ENCODE results near the gene ITSN1. TPM values are rescaled to one million over a fixed set of nuclear protein-coding genes. Genes with fewer than 3 reads are reported as not detected.
"Not testable (repeated sequence)": the region's sequence is repeated elsewhere in the genome, so short reads cannot be mapped to it uniquely, and the experiment has no call there.

ITSN1 gene
- total RNA-seq, 4 donors from 2014 or later: 33.0 to 50.5 (median 45.9) TPM

DNA sequence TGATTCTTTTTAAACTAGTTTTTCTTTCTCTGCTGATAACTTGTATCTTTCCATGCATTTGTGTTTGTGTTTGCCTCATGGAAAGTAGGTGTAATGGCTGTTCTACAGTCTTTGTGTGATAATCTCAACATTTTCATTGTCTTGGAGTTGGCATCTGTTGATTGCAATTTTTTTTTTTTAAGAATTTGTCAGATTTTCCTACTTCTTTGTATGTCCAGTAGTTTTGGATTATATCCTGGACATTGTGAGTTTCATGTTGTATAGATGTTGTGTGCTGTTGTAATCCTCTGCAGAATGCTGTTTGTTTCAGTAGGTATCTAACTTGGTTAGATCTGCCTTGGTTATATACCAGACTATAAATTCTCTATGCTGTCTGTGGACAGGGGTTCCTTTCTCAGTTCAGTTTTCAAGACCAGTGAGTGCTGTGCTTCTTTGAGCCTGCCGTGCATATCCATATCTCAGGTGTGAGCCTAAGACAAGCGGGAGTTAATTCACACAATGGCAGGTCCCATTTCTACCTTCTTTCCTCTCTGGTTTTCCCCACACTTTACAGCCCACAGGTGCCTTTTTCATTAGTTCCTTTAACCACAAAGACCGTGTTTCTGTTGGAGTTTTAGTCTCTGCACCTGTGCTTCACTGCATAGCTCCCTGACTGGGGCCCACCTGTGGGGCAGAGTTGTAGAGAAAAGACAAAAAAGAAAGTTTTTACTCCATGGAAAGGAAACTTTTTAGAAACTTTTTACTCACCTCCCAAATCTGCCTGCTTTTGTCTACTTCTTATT lies 69.9 kb downstream of the ITSN1 start:
- 55 to 93% methylated on average over 2 to 3 of the region's 3 CpGs for WGBS, 2 donors (ENCODE audit: low coverage in 1 of 2)
- no peak for ATAC-seq
- peaks cover 0 to 5% (median 0%) of the 10 kb centered on the region in 3 donors for H3K4me1 ChIP-seq
- no peak overlapping the region for H3K27ac ChIP-seq
- no peak overlapping the region for H3K4me3 ChIP-seq
- H3K9me3 ChIP-seq: peaks cover 0 to 10% (median 0%) of the 10 kb centered on the region in 3 donors
- H3K27me3 ChIP-seq: no peaks in the 10 kb centered on the region
- H3K36me3 ChIP-seq: no peaks in the 10 kb centered on the region
- TF ChIP-seq EP300 (IDR thresholded peaks at IDR 0.05) (no peak), POLR2A (IDR thresholded peaks at IDR 0.05) (no peak), POLR2AphosphoS5 (IDR thresholded peaks at IDR 0.05) (no peak), CTCF (IDR thresholded peaks at IDR 0.05) (no peak)

DNA sequence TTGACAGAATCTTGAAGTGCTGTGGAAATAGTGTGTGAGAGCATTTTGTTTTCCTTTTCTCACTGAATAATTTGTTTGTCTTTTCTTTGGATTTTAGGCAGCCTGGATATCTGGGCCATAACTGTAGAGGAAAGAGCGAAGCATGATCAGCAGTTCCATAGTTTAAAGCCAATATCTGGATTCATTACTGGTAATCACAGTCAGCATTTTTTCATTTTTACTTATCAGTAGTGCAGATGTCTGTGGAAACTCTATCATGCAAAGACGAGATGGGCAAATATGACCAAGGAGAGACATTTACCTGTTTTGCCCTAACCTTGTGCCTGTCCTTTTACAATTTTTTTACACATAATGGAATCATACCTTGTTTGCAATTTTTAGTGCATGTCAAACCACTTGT lies 78.8 kb downstream of the ITSN1 start:
- Histone ChIP-seq H3K36me3 (peaks cover 0 to 40% of the 10 kb centered on the region in 2 donors), H3K4me3 (no peak overlapping the region), H3K9me3 (no peaks in the 10 kb centered on the region), H3K27ac (no peak overlapping the region), H3K27me3 (no peaks in the 10 kb centered on the region), H3K4me1 (no peaks in the 10 kb centered on the region)
- TF ChIP-seq POLR2AphosphoS5 (IDR thresholded peaks at IDR 0.05): no peak
- TF ChIP-seq POLR2A (IDR thresholded peaks at IDR 0.05): no peak
- no peak for TF ChIP-seq EP300 (IDR thresholded peaks at IDR 0.05)
- 92 to 93% methylated on average over 2 of the region's 2 CpGs for WGBS, 2 donors (ENCODE audit: low coverage in 1 of 2)
- ATAC-seq: no peak

DNA sequence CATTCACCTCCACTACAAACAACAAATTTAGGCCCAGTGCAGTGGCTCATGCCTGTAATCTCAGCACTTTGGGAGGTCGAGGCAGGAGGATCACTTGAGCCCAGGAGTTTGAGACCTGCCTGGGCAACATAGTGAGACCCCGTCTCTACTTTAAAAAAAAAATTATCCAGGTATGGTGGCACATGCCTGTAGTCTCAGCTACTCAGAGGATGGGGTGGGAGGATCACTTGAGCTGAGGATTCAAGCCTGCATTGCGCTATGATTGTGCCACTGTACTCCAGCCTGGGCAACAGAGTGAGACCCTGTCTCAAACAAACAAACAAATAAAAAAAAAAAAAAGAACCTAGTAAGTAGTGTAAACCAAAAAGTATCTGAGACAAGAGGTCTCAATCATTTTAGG lies 86.8 kb downstream of the ITSN1 start:
- H3K9me3 ChIP-seq, H3K4me1 ChIP-seq, H3K27me3 ChIP-seq, H3K27ac ChIP-seq, ATAC-seq, H3K4me3 ChIP-seq: not testable (repeated sequence)
- WGBS, 2 donors (ENCODE audit: low coverage in 1 of 2): 90 to 100% methylated on average over 2 of the region's 3 CpGs
- H3K36me3 ChIP-seq: peaks cover 0 to 21% of the 10 kb centered on the region in 2 donors

DNA sequence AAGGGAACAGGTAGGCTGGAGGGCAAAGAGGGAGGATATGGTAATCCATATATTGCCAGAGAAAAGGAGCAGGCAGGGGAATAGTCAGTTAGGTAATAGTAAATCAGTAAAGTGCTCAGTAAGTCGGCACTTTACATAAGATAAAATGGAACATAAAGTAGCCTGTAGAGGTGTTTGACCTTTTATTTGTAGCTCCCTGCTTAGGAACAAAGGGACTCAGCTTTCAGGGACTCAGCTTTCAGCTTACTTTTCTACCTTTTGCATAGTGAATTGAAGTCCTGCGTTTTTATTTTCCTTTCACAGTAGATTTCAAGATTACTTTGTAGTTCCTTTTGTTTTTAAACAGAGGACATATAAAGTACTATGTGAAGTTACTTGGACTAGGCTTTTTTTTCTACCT lies 87.3 kb downstream of the ITSN1 start:
- WGBS, 2 donors (ENCODE audit: low coverage in 1 of 2): 76 to 78% methylated on average over 2 of the region's 2 CpGs
- no peaks in the 10 kb centered on the region for H3K27me3 ChIP-seq

DNA sequence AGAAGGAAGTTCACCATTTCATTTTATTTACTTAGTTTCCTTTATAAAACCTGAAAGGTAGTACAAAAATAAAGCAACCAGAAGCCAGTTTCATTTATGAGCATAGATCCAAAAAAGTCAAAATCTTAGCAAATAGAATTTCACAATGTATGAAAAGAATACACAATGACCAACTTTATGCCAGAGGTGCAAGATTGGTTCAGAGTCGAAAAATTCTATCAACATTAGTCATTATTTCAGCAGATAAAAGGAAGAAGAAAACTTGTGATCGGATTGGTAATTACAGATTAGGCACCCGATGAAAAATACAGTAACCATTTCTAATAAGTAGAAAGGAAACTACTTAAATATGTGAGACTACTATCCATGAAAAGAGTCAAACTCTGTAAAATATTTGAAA lies 89.1 kb downstream of the ITSN1 start:
- TF ChIP-seq POLR2A (IDR thresholded peaks at IDR 0.05): no peak
- TF ChIP-seq POLR2AphosphoS5 (IDR thresholded peaks at IDR 0.05): no peak
- no peak for TF ChIP-seq EP300 (IDR thresholded peaks at IDR 0.05)
- TF ChIP-seq CTCF (IDR thresholded peaks at IDR 0.05): no peak
- Histone ChIP-seq H3K4me1 (no peaks in the 10 kb centered on the region), H3K4me3 (no peak overlapping the region), H3K27ac (no peak overlapping the region), H3K27me3 (no peaks in the 10 kb centered on the region), H3K36me3 (peaks cover 0 to 22% of the 10 kb centered on the region in 2 donors), H3K9me3 (no peaks in the 10 kb centered on the region)
- no peak for ATAC-seq
- 91 to 92% methylated on average over 3 of the region's 3 CpGs for WGBS, 2 donors (ENCODE audit: low coverage in 1 of 2)

More for the DNA sequence above, 87.3 kb downstream of the ITSN1 start:
- Histone ChIP-seq H3K4me3 (no peak overlapping the region), H3K4me1 (no peaks in the 10 kb centered on the region), H3K27ac (no peak overlapping the region), H3K9me3 (no peaks in the 10 kb centered on the region), H3K36me3 (peaks cover 0 to 16% of the 10 kb centered on the region in 2 donors)
- TF ChIP-seq POLR2A (IDR thresholded peaks at IDR 0.05) (no peak), POLR2AphosphoS5 (IDR thresholded peaks at IDR 0.05) (no peak), EP300 (IDR thresholded peaks at IDR 0.05) (no peak), CTCF (IDR thresholded peaks at IDR 0.05) (no peak)
- no peak for ATAC-seq

DNA sequence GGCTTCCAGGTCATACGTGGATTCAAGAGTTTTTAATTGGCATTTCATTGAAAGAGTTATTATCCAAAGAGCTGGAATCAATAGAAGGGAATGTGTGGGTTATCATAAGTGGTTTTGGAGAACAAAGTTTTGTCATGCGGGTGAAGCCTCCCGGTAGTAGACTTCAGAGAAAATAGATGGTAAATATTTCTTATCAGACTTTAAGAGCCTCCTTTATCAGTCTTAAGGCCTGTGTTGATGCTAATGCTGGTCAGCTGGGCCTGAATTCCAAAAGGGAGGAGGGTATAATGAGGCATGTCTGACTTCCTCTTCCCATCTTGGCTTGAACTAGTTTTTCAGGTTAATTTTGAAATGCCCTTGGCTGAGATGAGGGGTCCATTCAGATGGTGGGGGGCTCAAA lies 89.7 kb downstream of the ITSN1 start:
- ATAC-seq: no peak
- Histone ChIP-seq H3K36me3 (peaks cover 0 to 26% of the 10 kb centered on the region in 2 donors), H3K27ac (no peak overlapping the region), H3K27me3 (no peaks in the 10 kb centered on the region), H3K4me1 (no peaks in the 10 kb centered on the region), H3K4me3 (no peak overlapping the region), H3K9me3 (no peaks in the 10 kb centered on the region)
- TF ChIP-seq CTCF (IDR thresholded peaks at IDR 0.05) (no peak), EP300 (IDR thresholded peaks at IDR 0.05) (no peak), POLR2A (IDR thresholded peaks at IDR 0.05) (no peak), POLR2AphosphoS5 (IDR thresholded peaks at IDR 0.05) (no peak)
- 70 to 93% methylated on average over 3 of the region's 3 CpGs for WGBS, 2 donors (ENCODE audit: low coverage in 1 of 2)
